HS-5 (cell line): ENCODE data around the gene LMF1.
"Not testable (repeated sequence)": the region's sequence is repeated elsewhere in the genome, so short reads cannot be mapped to it uniquely, and the experiment has no call there.

Source experiments
- DNase-seq: peaks from one replicate; pipeline ENCODE4 v3.0.0-alpha.2; 2012; ENCODE audit warnings: low read depth

The LMF1 gene

GRCh38 chr16:850668-851067, 120.1 kb downstream of the LMF1 start:
- DNase-seq: no peak

DNA sequence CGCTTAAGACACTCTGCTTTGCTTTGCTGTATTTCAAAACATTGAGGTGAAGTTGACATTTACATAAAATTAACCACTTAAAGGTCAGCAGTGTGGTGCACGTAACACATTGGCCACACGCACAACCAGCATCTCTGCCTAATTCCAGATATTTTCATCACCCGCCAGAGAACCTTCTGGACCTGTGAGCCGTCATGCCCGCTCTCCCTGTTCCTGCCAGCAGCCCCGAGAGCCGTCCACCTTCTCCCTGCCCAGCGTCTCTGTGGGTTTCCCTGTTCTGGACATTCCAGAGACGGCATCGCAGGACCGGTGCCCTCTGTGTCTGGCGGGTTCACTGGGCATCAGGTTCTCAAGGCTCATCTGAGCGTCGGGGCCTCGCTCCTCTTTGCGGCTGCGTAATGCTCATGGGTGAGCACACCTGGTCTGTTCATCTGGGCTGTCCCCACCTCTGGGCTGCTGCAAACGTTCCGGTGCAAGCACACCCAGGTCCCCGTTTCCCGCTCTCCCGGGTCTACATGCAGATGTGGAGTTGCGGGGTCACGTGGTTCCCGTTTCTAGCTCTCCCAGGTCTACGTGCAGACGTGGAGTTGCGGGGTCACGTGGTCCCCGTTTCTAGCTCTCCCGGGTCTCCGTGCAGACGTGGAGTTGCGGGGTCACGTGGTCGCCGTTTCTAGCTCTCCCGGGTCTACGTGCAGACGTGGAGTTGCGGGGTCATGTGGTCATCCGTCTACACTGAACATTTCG, 122.1 kb downstream of the LMF1 start:
- no peak for DNase-seq

DNA sequence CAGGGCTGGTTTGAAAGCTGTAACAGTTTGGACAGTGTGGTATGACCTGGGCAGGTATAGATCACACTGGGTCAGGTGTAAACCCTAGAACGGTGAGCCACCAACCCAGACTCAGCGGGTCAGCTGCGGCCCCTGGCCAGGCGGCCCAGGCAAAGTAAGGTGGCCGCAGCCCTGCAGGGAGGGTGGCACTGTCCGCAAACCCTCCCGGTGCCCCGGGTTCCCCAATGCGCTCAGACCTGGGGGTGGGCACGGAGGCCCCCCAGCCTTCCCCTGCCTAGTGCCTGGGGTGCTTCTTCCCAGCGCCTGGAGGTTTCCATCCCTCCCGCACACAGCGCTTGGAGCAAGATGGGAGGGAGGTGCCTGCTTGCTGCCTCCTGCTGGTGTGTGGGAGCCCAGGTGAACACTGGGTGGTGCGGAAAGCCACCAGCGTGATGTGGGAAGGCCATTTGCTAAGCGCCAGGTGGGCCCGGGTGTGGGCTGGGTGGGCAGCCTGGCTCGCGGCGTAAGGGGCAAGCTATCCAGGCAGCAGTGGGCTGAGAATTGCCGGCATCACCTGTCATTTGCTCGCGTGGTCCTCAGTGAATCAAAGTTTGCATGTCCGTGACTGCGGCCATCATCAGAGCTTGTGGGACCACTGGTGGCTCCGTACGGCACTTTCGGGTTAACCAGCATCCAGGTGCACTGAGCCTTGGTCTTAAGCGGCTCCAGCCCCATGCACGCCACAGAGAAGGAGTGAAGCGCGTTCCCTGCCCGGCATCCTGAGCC, 122.9 kb downstream of the LMF1 start:
- DNase-seq: no peak

GRCh38 chr16:847151-847550, 123.6 kb downstream of the LMF1 start:
- no peak for DNase-seq

DNA sequence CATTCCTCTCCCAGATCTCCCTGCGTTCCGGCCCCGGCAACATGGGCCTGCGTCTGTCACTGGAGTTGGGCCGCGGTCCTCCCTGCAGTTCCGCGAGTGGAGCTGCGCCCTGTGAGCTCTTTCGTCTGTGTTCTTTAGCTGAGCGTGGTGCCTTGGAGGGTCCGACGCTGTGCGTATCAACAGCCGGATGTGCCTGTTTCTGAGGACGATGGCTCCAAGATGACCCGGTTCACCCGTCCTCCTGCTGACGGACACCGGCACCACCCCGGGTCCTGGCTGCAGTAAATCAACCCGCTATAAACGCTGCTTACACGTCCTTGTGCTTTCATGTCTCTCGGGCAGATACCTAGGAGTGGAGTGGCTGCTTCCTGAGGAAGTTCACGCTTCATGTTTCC, 125.4 kb downstream of the LMF1 start:
- no peak for DNase-seq

DNA sequence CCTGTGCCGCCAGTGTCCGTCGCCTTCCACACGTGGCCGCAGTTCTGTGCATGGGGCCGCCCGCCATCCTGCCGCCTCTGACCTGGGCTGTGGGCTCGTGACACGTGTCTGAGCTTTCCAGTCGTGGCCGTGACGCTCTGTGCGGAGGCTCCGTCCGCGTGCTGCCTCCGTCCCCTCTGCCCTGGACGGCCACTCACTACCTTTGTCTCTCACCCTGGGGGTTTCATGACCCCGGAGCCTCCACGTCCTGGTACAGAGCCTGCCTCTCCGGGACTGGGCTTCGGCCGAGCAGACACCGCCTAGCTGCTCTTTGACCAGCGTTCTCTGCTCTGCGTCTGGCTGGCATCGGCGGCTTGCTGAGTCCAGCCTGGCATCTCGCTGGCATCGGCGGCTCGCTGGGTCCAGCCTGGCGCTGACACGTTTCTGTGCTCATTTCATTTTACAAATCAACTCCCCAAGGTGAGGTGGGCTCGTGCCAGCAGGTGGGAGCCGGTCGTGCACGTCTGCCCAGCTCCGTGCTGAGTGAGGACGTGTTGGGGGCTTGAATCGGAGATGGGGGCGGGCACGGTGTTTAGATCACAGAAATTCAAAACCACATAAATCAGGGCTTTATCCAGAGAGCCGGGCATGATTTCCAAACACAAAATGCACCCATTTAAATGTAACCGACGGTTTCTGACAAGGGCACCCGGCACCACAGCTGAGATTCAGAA, 126.0 kb downstream of the LMF1 start:
- DNase-seq: no peak

DNA sequence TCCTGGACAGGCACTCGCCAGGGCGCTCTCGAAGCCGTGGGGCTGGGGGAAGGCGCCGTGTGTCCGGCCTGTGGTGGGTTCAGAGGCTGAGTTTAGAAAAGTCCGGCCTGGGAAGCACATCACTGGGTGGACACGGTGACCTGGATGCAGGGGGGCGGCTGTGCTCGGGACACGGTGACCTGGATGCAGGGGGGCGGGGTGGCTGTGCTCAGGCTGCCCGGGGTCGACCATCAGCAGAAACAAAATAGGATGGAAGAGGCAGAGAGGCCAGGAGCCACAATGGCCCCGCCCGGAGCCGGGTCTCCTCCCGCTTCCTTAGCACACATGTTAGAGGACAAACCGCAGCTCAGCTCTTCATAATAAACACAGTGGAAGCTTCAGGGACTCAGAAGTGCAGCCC, 127.0 kb downstream of the LMF1 start:
- DNase-seq: no peak

GRCh38 chr16:842711-843560, 127.8 kb downstream of the LMF1 start:
- DNase-seq: no peak

- DNase-seq: no peak
Observed at GRCh38 chr16:842061-842476, 128.7 kb downstream of the LMF1 start.

- no peak for DNase-seq
Observed at GRCh38 chr16:841455-842060, 129.2 kb downstream of the LMF1 start.

DNA sequence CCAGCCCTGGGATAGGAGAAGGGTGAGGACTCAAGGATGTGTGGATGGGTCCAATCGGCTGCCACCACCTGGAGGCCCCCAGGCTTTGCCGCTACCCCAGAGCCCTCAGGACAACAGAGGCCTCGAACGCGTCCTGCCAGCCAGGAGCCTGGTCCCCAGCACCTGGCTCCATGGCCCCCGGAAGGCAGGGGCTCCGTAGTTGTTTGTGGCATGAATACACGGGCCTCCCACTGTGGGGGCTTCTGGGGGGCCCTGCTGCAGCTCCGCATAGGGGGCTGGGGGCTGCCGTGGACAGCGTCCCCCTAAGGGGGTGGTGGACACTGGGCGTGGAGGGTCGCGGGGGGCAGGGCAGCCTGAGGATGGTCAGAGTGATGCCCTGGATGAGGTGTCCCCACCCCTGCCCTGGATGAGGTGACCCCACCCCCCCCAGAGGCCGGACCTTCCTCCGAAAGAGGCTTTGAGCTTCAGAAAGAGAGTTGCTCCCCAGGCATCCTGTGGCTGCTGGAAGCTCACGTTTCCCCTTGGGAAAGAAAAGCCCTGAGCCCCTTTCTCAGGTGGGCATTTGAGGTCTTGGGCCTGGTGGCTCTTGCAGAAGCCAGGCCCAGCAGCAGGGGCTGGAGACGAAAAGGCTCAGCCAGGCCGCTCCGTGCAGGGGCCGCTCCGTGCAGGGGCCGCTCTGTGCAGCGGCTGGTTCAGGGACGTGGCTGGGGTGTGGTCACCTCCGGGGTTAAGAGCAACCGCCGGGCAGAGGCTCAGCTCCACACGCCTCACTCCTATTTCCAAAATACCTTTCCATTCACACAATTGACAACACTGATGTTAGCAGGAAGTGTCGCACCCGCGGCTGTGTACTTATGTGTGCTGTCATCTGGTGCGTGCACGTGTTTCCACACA, 130.0 kb downstream of the LMF1 start:
- DNase-seq: no peak

- DNase-seq: no peak
Observed at GRCh38 chr16:839643-840408, 131.0 kb downstream of the LMF1 start.

- DNase-seq: no peak
Observed at GRCh38 chr16:838741-839140, 132.0 kb downstream of the LMF1 start.

GRCh38 chr16:836822-837221, 134.0 kb downstream of the LMF1 start:
- DNase-seq: not testable (repeated sequence)

GRCh38 chr16:836221-836620, 134.6 kb downstream of the LMF1 start:
- no peak for DNase-seq

DNA sequence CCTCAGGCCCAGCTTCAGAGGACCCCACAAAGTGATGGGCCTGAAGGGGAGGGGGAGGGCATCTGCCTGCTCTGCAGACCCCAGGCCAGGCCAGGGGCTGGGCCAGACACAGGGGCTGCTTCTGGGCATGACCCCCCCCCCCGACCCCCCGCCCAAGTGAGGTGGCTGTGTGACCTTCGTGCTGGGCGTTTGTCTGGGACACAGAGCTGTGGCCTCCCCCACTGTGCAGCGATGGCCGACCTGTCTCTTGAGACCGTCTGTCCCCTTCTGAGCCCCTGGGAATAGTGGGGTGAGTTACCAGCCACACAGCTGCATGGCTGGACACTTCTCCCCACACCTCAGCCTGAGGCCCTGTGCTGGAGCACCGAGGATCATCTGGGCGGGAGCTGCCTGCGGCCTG, 135.4 kb downstream of the LMF1 start:
- no peak for DNase-seq

- DNase-seq: no peak
Observed at GRCh38 chr16:833411-833810, 137.4 kb downstream of the LMF1 start.

- no peak for DNase-seq
Observed at GRCh38 chr16:832652-833336, 138.0 kb downstream of the LMF1 start.
